Colonic mucosa (tissue), 4 donors: ENCODE data around the gene MAGEB4. TPM values are rescaled to one million over a fixed set of nuclear protein-coding genes. Genes with fewer than 3 reads are reported as not detected.

Experiments
- DNase-seq: peaks from one replicate; pipeline ENCODE4 v3.0.0-alpha.2; 2020
- H3K27ac ChIP-seq: fragments of 200-600 bp; one replicate; pipeline ENCODE4 v1.8.0; 2021
- H3K27me3 ChIP-seq: fragments of 200-600 bp; one replicate; pipeline ENCODE4 v1.8.0; 2021
- H3K36me3 ChIP-seq: fragments of 200-600 bp; one replicate; pipeline ENCODE4 v1.8.0; 2021
- H3K4me1 ChIP-seq: fragments of 200-600 bp; one replicate; pipeline ENCODE4 v1.8.0; 2021; ENCODE audit warnings: mild to moderate bottlenecking
- H3K4me3 ChIP-seq: fragments of 200-600 bp; one replicate; pipeline ENCODE4 v1.8.0; 2021
- H3K9ac ChIP-seq, 2 donors: one replicate each; pipeline ENCODE4 v1.7.0; 2013; ENCODE audit warnings: control low read depth in 2 of 2, low read depth in 2 of 2, low read length in 2 of 2
- H3K9me3 ChIP-seq: fragments of 200-600 bp; one replicate; pipeline ENCODE4 v1.8.0; 2021
- CTCF ChIP-seq: fragments of 200-600 bp; IDR thresholded peaks from one replicate; pipeline ENCODE4 v1.8.0; 2022; ENCODE audit warnings: antibody characterized with exemption, mild to moderate bottlenecking
- intact Hi-C: fragments of 100-400 bp; cut with DNase I; formaldehyde crosslinking; loops from one replicate; pipeline ENCODE4 v1.14.1; 2022
- total RNA-seq, 2 donors: library from RNA; stranded (reverse); fragmentation: NEBNext Ultra II Directional in 1 of 2; extraction: Animal tissue kit (Norgen Biotek cat#: 25700) in 1 of 2; gene quantifications; one replicate each; pipeline ENCODE4 v1.2.1, GENCODE V29; 2021
- donor health status: healthy.
- donor health status: DM: no; HTN: no; CAD: no.
- donor health status: DM: no; HTN: no; CAD: no.

The MAGEB4 gene
- total RNA-seq, 2 donors from 2014 or later: not detected

DNA sequence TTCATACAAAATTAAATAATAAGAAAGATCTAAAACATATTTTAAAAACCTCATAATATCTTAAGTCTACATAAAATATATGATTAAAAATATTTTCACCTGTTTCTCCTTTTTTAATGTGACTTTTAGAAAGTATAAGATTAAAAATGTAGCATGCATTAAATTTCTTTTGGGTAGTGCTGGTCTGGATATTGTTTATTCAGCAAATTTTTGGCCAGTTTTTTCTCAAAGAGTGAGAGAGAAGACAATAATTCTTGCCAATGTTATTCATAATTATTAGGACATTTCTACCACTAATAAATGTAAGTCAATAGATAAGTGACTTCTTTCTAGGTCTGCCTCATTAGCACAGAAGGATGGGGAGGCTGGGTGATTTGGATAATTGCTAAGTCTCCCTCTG lies 19.2 kb downstream of the MAGEB4 start:
- Histone ChIP-seq H3K27ac (no peak overlapping the region), H3K9me3 (no peaks in the 10 kb centered on the region), H3K4me1 (no peaks in the 10 kb centered on the region), H3K4me3 (no peak overlapping the region), H3K9ac (no peak overlapping the region), H3K27me3 (no peaks in the 10 kb centered on the region), H3K36me3 (no peaks in the 10 kb centered on the region)
- TF ChIP-seq CTCF: no peak
- intact Hi-C loops: no loop called here
- DNase-seq: no peak

GRCh38 chrX:30262763-30263162 lies 21.0 kb downstream of the MAGEB4 start:
- H3K27ac ChIP-seq: no peak overlapping the region
- intact Hi-C loops: no loop called here
- no peak for DNase-seq

DNA sequence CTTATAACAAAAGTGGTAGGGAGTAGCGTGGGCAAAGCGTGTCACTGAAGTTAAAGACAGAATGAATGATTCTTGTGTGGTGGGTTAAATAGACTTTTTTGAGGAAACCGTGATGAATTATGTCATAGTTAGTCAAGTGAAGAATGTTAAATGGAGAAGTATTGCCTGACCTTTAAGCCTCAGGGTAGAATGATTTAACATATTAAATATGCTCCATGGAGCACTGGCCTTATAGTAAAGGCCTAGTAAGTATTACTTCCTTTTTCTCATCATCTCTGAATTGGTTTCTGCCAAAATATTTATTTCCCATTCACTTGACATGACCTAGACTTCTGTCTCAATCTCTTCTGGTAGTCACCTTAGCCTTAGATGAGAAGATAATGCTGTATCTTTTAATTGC lies 28.8 kb downstream of the MAGEB4 start:
- no peak overlapping the region for H3K27ac ChIP-seq
- H3K4me3 ChIP-seq: no peak overlapping the region
- no peaks in the 10 kb centered on the region for H3K4me1 ChIP-seq
- no peaks in the 10 kb centered on the region for H3K36me3 ChIP-seq
- TF ChIP-seq CTCF: no peak
- no peaks in the 10 kb centered on the region for H3K9me3 ChIP-seq
- peaks cover 4% of the 10 kb centered on the region for H3K27me3 ChIP-seq
- H3K9ac ChIP-seq: no peak overlapping the region
- intact Hi-C loops: loop anchor here (10.0 kb wide), 1 partner anchor 234 kb away; no protein-coding TSS in a partner anchor
- DNase-seq: no peak

More at GRCh38 chrX:30262763-30263162, 21.0 kb downstream of the MAGEB4 start:
- no peaks in the 10 kb centered on the region for H3K27me3 ChIP-seq
- no peaks in the 10 kb centered on the region for H3K4me1 ChIP-seq
- no peaks in the 10 kb centered on the region for H3K9me3 ChIP-seq
- TF ChIP-seq CTCF: no peak
- H3K4me3 ChIP-seq: no peak overlapping the region
- H3K9ac ChIP-seq: no peak overlapping the region
- H3K36me3 ChIP-seq: no peaks in the 10 kb centered on the region

GRCh38 chrX:30275498-30275897 lies 33.7 kb downstream of the MAGEB4 start:
- no peak for TF ChIP-seq CTCF

DNA sequence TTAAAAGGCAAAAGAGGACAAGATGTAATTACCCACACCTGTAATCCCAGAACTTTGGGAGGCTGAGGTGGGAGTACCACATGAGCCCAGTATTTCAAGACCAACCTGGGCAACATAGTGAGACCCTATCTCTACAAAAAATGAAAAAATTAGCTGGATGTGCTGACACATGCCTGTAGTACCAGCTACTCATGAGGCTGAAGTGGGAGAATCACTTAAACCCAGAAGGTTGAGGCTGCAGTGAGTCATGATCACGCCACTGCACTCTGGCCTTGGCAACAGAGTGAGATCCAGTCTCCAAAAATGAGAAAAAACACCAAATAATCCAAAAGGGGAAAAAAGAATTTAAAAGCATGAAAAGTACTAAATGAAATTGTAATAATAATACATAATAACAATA lies 36.6 kb downstream of the MAGEB4 start:
- DNase-seq: no peak
- Histone ChIP-seq H3K27me3 (no peaks in the 10 kb centered on the region), H3K9me3 (no peaks in the 10 kb centered on the region), H3K4me1 (no peaks in the 10 kb centered on the region), H3K9ac (no peak overlapping the region), H3K36me3 (no peaks in the 10 kb centered on the region), H3K27ac (no peak overlapping the region), H3K4me3 (no peak overlapping the region)
- TF ChIP-seq CTCF: no peak
- intact Hi-C loops: loop anchor here (10.0 kb wide), 1 partner anchor 226 kb away; no protein-coding TSS in a partner anchor

More at GRCh38 chrX:30275498-30275897, 33.7 kb downstream of the MAGEB4 start:
- no peaks in the 10 kb centered on the region for H3K9me3 ChIP-seq
- intact Hi-C loops: loop anchor here (10.0 kb wide), 1 partner anchor 229 kb away; no protein-coding TSS in a partner anchor
- H3K27me3 ChIP-seq: peaks cover 4% of the 10 kb centered on the region
- no peaks in the 10 kb centered on the region for H3K4me1 ChIP-seq
- no peak overlapping the region for H3K27ac ChIP-seq
- H3K4me3 ChIP-seq: no peak overlapping the region
- no peak for DNase-seq
- no peaks in the 10 kb centered on the region for H3K36me3 ChIP-seq
- no peak overlapping the region for H3K9ac ChIP-seq

DNA sequence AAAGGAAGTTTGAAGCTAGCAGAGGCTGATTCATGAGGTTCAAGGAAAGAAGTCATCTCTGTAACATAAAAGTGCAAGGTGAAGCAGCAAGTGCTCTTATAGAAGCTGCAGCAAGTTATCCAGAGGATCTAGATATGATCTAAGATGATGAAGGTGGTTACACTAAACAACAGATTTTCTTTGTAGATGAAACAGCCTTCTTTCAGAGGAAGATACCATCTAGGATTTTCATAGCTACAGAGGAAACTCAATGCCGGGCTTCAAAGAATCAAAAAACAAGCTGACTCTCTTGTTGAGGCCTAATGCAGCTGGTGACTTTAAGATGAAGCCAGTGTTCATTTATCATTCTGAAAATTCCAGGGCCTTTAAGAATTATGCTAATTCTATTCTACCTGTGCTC lies 38.6 kb downstream of the MAGEB4 start:
- H3K27ac ChIP-seq: no peak overlapping the region
- no peak overlapping the region for H3K9ac ChIP-seq
- H3K36me3 ChIP-seq: no peaks in the 10 kb centered on the region
- no peaks in the 10 kb centered on the region for H3K9me3 ChIP-seq
- no peak overlapping the region for H3K4me3 ChIP-seq
- intact Hi-C loops: no loop called here
- no peaks in the 10 kb centered on the region for H3K27me3 ChIP-seq
- no peaks in the 10 kb centered on the region for H3K4me1 ChIP-seq
- DNase-seq: no peak
- no peak for TF ChIP-seq CTCF
